Measurements from ENCODE around the gene PLSCR5. TPM values are rescaled to one million over a fixed set of nuclear protein-coding genes. Genes with fewer than 3 reads are reported as not detected.

The PLSCR5 gene
- total and polyA plus RNA-seq, 10 of the 15 experiments (the other 5 are each of a cell fraction or from before 2014, with no cell fraction given) = 0.06 TPM; not detected in 9

- no peaks in the 10 kb centered on the region for H3K36me3 ChIP-seq (ENCODE audit: control insufficient read depth in 2 of 2, insufficient read depth in 2 of 2, low read length in 1 of 2)
- H4K20me1 ChIP-seq (ENCODE audit: control insufficient read depth, insufficient read depth) = no peaks in the 10 kb centered on the region
- no peaks in the 10 kb centered on the region for H3K4me1 ChIP-seq (ENCODE audit: control insufficient read depth, insufficient read depth, low read length)
- DNase-seq (ENCODE audit: low read depth, low spot score) (no peak), FAIRE-seq (no peak), ATAC-seq (no peak)
- in situ Hi-C loops (cut with MboI) (loop anchor here (25.0 kb wide), 1 partner anchor 536 kb away; no protein-coding TSS in a partner anchor), intact Hi-C loops (cut with micrococcal nuclease; ENCODE audit: unreplicated experiment) (no loop called here)
- CTCF ChIA-PET = interaction anchor here (0.5 to 1.7 kb wide), 4 partner anchors 9 to 1721 kb away, joined by 3 to 10 read pairs (median 4); no protein-coding TSS in a partner anchor
- 33% methylated on average over 3 of the region's 3 CpGs for WGBS (ENCODE audit: insufficient coverage, insufficient replicate concordance, low lambda C conversion rate, missing lambda C conversion rate)
- no peaks in the 10 kb centered on the region for H3K9me3 ChIP-seq (replicated peaks; ENCODE audit: control insufficient read depth, insufficient read depth, low read length)
- no peak for TF ChIP-seq CBFB (IDR thresholded peaks at IDR 0.05; ENCODE audit: low read depth)
- TF ChIP-seq SUPT20H (IDR thresholded peaks at IDR 0.05; ENCODE audit: borderline replicate concordance, control insufficient read depth, low read depth, low read length) = no peak
- TF ChIP-seq EGR1 (IDR thresholded peaks at IDR 0.05; ENCODE audit: borderline replicate concordance in 1 of 2, low read depth in 2 of 2, low read length in 2 of 2) = no peak
- TF ChIP-seq MTA3 (IDR thresholded peaks at IDR 0.05; ENCODE audit: borderline replicate concordance, low read length) = no peak
- no peak for TF ChIP-seq MYB (IDR thresholded peaks at IDR 0.05; ENCODE audit: borderline replicate concordance, low read depth, low read length)
- TF ChIP-seq SMC3 (IDR thresholded peaks at IDR 0.05; ENCODE audit: borderline replicate concordance, low read length) = no peak
- TF ChIP-seq ELK1 (IDR thresholded peaks at IDR 0.05; ENCODE audit: low read depth, low read length) = no peak
- TF ChIP-seq ATF3 (IDR thresholded peaks at IDR 0.05; ENCODE audit: borderline replicate concordance, extremely low read depth, low read depth, low read length) = no peak
- no peak for TF ChIP-seq E2F4 (IDR thresholded peaks at IDR 0.05; ENCODE audit: low read depth, low read length)
- TF ChIP-seq ZNF687 (IDR thresholded peaks at IDR 0.05) = no peak
- TF ChIP-seq SREBF2 (IDR thresholded peaks at IDR 0.05; ENCODE audit: low read length) = no peak
- no peak for TF ChIP-seq SP1 (IDR thresholded peaks at IDR 0.05; ENCODE audit: low read depth, low read length)
- TF ChIP-seq PAX5 (IDR thresholded peaks at IDR 0.05; ENCODE audit: borderline replicate concordance, low read depth, low read length) = no peak
- TF ChIP-seq ESRRA (IDR thresholded peaks at IDR 0.05; ENCODE audit: low read length) = no peak
- H3K9ac ChIP-seq (ENCODE audit: control insufficient read depth, insufficient read depth, low read length) = no peak overlapping the region
- POLR2A ChIA-PET = no interaction called here
- RAD21 ChIA-PET (ENCODE audit: unreplicated experiment) = no interaction called here
- H2AFZ ChIP-seq (ENCODE audit: control insufficient read depth, low read depth, low read length) = no peak overlapping the region
- BruUV-seq (replicated peaks) = no TSS peak
- H3K4me3 ChIP-seq = no peak overlapping the region
- H3K27me3 ChIP-seq (replicated peaks in 1 of 2; ENCODE audit: control insufficient read depth in 2 of 2, insufficient read depth in 2 of 2, low read length in 1 of 2) = no peaks in the 10 kb centered on the region; a peak in 1 of 4 replicates
- no peak overlapping the region for H3K27ac ChIP-seq (ENCODE audit: control insufficient read depth, insufficient read depth)
- H3K79me2 ChIP-seq (ENCODE audit: control insufficient read depth, insufficient read depth, low read length) = no peaks in the 10 kb centered on the region
- SMC1A ChIA-PET (ENCODE audit: uncharacterized antibody, unreplicated experiment) = interaction anchor here (1.4 to 1.8 kb wide), 4 partner anchors 8 to 21 kb away, joined by 3 to 6 read pairs (median 4); no protein-coding TSS in a partner anchor
- H3K4me2 ChIP-seq (ENCODE audit: control insufficient read depth, insufficient read depth) = no peak overlapping the region
These were observed 6.6 kb downstream of the PLSCR5 start for GRCh38 chr3:146598535-146598934.
